ENCODE results near the gene DROSHA. TPM values are rescaled to one million over a fixed set of nuclear protein-coding genes. Genes with fewer than 3 reads are reported as not detected.

Gene DROSHA
- total RNA-seq: 10 to 100 TPM; 46.6 to 48.2 TPM
- 100 to 1,000 TPM in 2 of 6 donors, 10 to 100 TPM in 4; 80.5 to 112 (median 95.0) TPM for polyA plus RNA-seq (ENCODE audit: insufficient read length in 6 of 6)
- long read RNA-seq, donor 1, transcript DROSHA-221 (3 exons, 567 nt): major isoform, 9 of 40 reads
- long read RNA-seq, donor 1, partial matches to known transcripts: 29 of 40 reads
- long read RNA-seq, donor 1, other reads (novel, unspliced or antisense): 0 of 40 reads
- long read RNA-seq, donor 2, transcript DROSHA-221 (3 exons, 567 nt): major isoform, 8 of 23 reads
- long read RNA-seq, donor 2, partial matches to known transcripts: 15 of 23 reads
- long read RNA-seq, donor 2, other reads (novel, unspliced or antisense): 0 of 23 reads
- long read RNA-seq, donor 3, full-length matches to known transcripts: 3 of 8 reads
- long read RNA-seq, donor 3, partial matches to known transcripts: 5 of 8 reads
- long read RNA-seq, donor 3, other reads (novel, unspliced or antisense): 0 of 8 reads
- long read RNA-seq, donor 4: 0 reads
- long read RNA-seq, donor 5, full-length matches to known transcripts: 8 of 25 reads
- long read RNA-seq, donor 5, partial matches to known transcripts: 10 of 25 reads
- long read RNA-seq, donor 5, other reads (novel, unspliced or antisense): 7 of 25 reads
- long read RNA-seq, donor 6, full-length matches to known transcripts: 8 of 21 reads
- long read RNA-seq, donor 6, partial matches to known transcripts: 13 of 21 reads
- long read RNA-seq, donor 6, other reads (novel, unspliced or antisense): 0 of 21 reads
- long read RNA-seq, donor 7, partial matches to known transcripts: 23 of 27 reads
- long read RNA-seq, donor 7, other reads (novel, unspliced or antisense): 0 of 27 reads
- long read RNA-seq, donor 8, partial matches to known transcripts: 0 of 6 reads
- long read RNA-seq, donor 8, other reads (novel, unspliced or antisense): 6 of 6 reads
- long read RNA-seq, donor 9: 0 reads
- long read RNA-seq, donor 10: 0 reads
- long read RNA-seq, donor 11, transcript DROSHA-221 (3 exons, 567 nt): major isoform, 7 of 16 reads
- long read RNA-seq, donor 11, partial matches to known transcripts: 6 of 16 reads
- long read RNA-seq, donor 11, other reads (novel, unspliced or antisense): 0 of 16 reads
- long read RNA-seq, donor 12, transcript DROSHA-221 (3 exons, 567 nt): major isoform, 5 of 21 reads
- long read RNA-seq, donor 12, partial matches to known transcripts: 13 of 21 reads
- long read RNA-seq, donor 12, other reads (novel, unspliced or antisense): 0 of 21 reads

GRCh38 chr5:31531888-31532547 is at the start of gene DROSHA, which contains the start of gene C5orf22:
Gene DROSHA, minus strand, starts transcription at chr5:31532093. Its CDS starts 3,034 bp downstream, at chr5:31529059.
Gene C5orf22, plus strand, starts transcription at chr5:31532301. Its CDS starts 92 bp downstream, at chr5:31532393.
- peak; percentile 99 for ATAC-seq
- TF ChIP-seq, protein P1, sequence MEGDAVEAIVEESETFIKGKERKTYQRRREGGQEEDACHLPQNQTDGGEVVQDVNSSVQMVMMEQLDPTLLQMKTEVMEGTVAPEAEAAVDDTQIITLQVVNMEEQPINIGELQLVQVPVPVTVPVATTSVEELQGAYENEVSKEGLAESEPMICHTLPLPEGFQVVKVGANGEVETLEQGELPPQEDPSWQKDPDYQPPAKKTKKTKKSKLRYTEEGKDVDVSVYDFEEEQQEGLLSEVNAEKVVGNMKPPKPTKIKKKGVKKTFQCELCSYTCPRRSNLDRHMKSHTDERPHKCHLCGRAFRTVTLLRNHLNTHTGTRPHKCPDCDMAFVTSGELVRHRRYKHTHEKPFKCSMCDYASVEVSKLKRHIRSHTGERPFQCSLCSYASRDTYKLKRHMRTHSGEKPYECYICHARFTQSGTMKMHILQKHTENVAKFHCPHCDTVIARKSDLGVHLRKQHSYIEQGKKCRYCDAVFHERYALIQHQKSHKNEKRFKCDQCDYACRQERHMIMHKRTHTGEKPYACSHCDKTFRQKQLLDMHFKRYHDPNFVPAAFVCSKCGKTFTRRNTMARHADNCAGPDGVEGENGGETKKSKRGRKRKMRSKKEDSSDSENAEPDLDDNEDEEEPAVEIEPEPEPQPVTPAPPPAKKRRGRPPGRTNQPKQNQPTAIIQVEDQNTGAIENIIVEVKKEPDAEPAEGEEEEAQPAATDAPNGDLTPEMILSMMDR (IDR thresholded peaks at IDR 0.05): no peak
- H3K9me3 ChIP-seq: no peaks in the 10 kb centered on the region
- intact Hi-C loops (cut with DNase I): no loop called here
- H3K27me3 ChIP-seq: no peaks in the 10 kb centered on the region
- H3K4me3 ChIP-seq: peak within 1 kb of the TSS; percentile 78 to 85
- peaks cover 12 to 45% of the 10 kb centered on the region in 2 donors for H3K4me1 ChIP-seq
- H3K27ac ChIP-seq: peak within 1 kb of the TSS; percentile 78 to 81
- peak; percentile 93 to 97 (median 96) for DNase-seq
- H3K36me3 ChIP-seq: peaks cover 0 to 46% of the 10 kb centered on the region in 2 donors

DNA sequence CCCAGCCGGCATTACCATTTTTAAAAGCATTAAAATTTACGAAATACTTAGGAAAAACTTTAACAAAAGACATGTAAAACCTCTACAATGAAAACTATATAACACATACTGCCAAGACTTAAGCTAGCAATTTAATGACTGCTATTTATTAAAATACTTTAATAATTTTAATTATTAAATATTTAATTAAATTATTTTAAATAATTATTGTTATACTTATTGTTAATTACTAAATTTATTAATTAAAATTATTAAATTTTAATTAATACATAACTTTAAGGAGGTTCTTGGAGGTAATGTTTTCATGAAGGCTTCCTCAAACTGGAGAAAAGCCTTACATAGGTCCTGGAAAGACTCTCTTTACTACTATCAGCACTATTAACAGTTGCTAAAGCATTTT is 47.7 kb upstream of the DROSHA start:
- no peak for ATAC-seq
- intact Hi-C loops (cut with DNase I): no loop called here

GRCh38 chr5:31577438-31577837 is 45.5 kb upstream of the DROSHA start:
- no peak for ATAC-seq

More for the DNA sequence above, 47.7 kb upstream of the DROSHA start:
- no peak overlapping the region for H3K27ac ChIP-seq
- DNase-seq: no peak
- H3K36me3 ChIP-seq: no peaks in the 10 kb centered on the region
- no peaks in the 10 kb centered on the region for H3K4me1 ChIP-seq
- no peaks in the 10 kb centered on the region for H3K27me3 ChIP-seq
- TF ChIP-seq, protein P1 (IDR thresholded peaks at IDR 0.05): no peak
- H3K4me3 ChIP-seq: no peak overlapping the region
- no peaks in the 10 kb centered on the region for H3K9me3 ChIP-seq

GRCh38 chr5:31574772-31575171 is 42.9 kb upstream of the DROSHA start:
- ATAC-seq (no peak), DNase-seq (no peak)
- Histone ChIP-seq H3K27ac (no peak overlapping the region), H3K4me3 (no peak overlapping the region), H3K4me1 (no peaks in the 10 kb centered on the region), H3K9me3 (no peaks in the 10 kb centered on the region), H3K27me3 (no peaks in the 10 kb centered on the region), H3K36me3 (no peaks in the 10 kb centered on the region)
- intact Hi-C loops (cut with DNase I): no loop called here
- TF ChIP-seq, protein P1 (IDR thresholded peaks at IDR 0.05): no peak

More at GRCh38 chr5:31577438-31577837, 45.5 kb upstream of the DROSHA start:
- no peak for DNase-seq
- H3K4me1 ChIP-seq: no peaks in the 10 kb centered on the region
- intact Hi-C loops (cut with DNase I): no loop called here
- TF ChIP-seq, protein P1 (IDR thresholded peaks at IDR 0.05): no peak
- no peaks in the 10 kb centered on the region for H3K27me3 ChIP-seq
- no peaks in the 10 kb centered on the region for H3K9me3 ChIP-seq
- H3K27ac ChIP-seq: no peak overlapping the region
- no peaks in the 10 kb centered on the region for H3K36me3 ChIP-seq
- no peak overlapping the region for H3K4me3 ChIP-seq

Measured in left lung (tissue), 14 donors.